WERI-Rb-1 (cell line): ENCODE measurements around the gene CHST13.

ENCODE experiments used
- DNase-seq: peaks from one replicate; pipeline ENCODE4 v3.0.0-alpha.2; 2020
- H3K27ac ChIP-seq: fragments of 250-450 bp; sonication (Bioruptor Pico); 2 replicates; pipeline ENCODE4 v1.5.1; 2020; ENCODE audit warnings: mild to moderate bottlenecking, moderate library complexity
- H3K27me3 ChIP-seq: fragments of 250-450 bp; sonication (Bioruptor Pico); 2 replicates; pipeline ENCODE4 v1.5.1; 2021; ENCODE audit warnings: mild to moderate bottlenecking, low read depth, moderate library complexity; ENCODE audit not compliant: insufficient read depth, severe bottlenecking
- H3K36me3 ChIP-seq: fragments of 250-450 bp; sonication (Bioruptor Pico); 2 replicates; pipeline ENCODE4 v1.5.1; 2020; ENCODE audit warnings: mild to moderate bottlenecking, moderate library complexity
- H3K4me3 ChIP-seq: 2 replicates; pipeline ENCODE4 v1.5.1; 2011; ENCODE audit warnings: low read depth, mild to moderate bottlenecking, control low read depth, low read length
- H3K9me3 ChIP-seq: fragments of 250-450 bp; sonication (Bioruptor Pico); 2 replicates; pipeline ENCODE4 v1.5.1; 2021; ENCODE audit warnings: mild to moderate bottlenecking, moderate library complexity; ENCODE audit not compliant: severe bottlenecking
- TF ChIP-seq, protein P1 (sequence below): IDR thresholded peaks from 2 replicates; pipeline ENCODE4 v1.5.1; 2011; ENCODE audit warnings: low read depth, mild to moderate bottlenecking, control low read depth, inconsistent platforms, low read length

Gene CHST13

DNA sequence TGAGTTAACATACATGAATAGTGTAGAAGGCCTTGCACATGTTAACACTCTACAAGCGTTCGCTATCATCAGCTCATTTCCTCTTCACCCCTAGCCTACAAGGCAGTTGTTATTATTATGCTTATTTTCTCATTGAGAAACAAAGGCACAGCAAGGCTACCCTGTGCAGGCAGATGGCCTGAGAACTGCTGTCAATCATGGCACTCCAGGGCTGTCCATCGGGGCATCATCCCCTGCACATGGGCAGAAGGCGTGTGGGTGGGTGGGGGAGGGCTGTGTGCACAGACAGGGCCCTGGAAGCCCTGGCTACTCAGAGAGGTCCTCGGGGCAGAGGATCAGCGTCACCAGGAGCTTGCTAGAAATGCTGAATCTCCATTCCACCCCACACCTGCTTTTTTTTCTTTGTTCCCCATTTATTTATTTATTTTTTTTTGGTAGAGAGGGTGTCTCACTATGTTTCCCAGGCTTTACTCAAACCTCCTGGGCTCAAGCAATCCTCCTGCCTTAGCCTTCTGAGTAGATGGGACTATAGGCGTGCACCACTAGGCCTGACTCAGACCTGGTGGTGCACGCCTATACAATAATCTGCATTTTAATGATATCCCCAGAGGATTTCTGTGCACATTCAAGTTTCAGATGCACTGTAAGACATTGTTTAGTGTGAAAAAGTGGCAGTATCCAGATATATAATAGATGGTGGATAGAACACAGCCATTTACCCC is 38.6 kb upstream of the CHST13 start:
- no peaks in the 10 kb centered on the region for H3K27me3 ChIP-seq
- TF ChIP-seq, protein P1, sequence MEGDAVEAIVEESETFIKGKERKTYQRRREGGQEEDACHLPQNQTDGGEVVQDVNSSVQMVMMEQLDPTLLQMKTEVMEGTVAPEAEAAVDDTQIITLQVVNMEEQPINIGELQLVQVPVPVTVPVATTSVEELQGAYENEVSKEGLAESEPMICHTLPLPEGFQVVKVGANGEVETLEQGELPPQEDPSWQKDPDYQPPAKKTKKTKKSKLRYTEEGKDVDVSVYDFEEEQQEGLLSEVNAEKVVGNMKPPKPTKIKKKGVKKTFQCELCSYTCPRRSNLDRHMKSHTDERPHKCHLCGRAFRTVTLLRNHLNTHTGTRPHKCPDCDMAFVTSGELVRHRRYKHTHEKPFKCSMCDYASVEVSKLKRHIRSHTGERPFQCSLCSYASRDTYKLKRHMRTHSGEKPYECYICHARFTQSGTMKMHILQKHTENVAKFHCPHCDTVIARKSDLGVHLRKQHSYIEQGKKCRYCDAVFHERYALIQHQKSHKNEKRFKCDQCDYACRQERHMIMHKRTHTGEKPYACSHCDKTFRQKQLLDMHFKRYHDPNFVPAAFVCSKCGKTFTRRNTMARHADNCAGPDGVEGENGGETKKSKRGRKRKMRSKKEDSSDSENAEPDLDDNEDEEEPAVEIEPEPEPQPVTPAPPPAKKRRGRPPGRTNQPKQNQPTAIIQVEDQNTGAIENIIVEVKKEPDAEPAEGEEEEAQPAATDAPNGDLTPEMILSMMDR = no peak
- no peaks in the 10 kb centered on the region for H3K36me3 ChIP-seq
- DNase-seq = peak; percentile 40
- H3K27ac ChIP-seq = no peak overlapping the region
- no peaks in the 10 kb centered on the region for H3K9me3 ChIP-seq
- H3K4me3 ChIP-seq = no peak overlapping the region

DNA sequence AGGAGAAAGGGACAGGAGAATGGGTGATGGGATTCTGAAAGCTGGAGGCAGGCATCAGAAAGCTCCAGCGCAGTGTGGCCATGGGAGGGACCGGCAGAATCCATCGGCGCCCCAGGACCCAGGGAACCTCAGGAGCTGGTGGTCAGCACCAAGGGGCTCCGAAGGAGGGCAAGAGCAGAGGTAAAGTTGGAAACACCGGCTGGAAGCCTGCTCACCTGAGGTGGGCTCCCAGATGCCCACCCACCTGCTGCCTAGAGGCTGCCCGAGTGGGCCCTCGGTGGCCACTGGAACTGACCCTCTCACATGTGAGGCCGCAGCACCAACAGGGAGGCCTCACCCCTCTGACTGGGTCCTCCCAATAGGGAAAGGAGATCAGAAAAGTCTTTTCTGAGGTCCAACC is 38.0 kb upstream of the CHST13 start:
- Histone ChIP-seq H3K9me3 (no peaks in the 10 kb centered on the region), H3K27me3 (no peaks in the 10 kb centered on the region), H3K4me3 (no peak overlapping the region), H3K27ac (no peak overlapping the region), H3K36me3 (no peaks in the 10 kb centered on the region)
- DNase-seq = no peak
- TF ChIP-seq, protein P1 = no peak

DNA sequence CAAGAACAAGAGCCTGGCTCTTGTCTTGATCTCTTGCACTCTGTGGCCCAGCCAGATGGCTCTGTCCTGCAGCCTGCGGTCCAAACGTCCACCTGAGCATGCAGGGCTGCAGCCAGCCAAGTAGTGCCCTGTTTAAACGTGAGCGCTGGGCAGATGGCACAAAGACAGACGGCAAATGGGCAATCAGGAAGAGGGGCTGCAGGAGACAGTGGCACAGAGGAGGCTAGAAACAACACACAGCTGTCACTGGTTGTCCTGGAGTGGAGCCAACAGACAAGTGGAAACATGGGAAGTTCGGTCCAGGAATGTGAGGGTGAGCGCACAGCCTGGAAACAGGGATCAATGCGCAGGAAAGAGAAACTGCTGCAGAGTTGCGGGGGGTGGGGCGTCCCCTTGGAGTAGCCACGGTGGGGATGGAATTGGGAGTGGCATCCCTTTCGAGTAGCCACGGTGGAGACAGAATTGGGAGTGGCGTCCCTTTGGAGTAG is 37.6 kb upstream of the CHST13 start:
- no peak for DNase-seq
- no peaks in the 10 kb centered on the region for H3K36me3 ChIP-seq
- H3K9me3 ChIP-seq = no peaks in the 10 kb centered on the region
- H3K27ac ChIP-seq = no peak overlapping the region
- no peaks in the 10 kb centered on the region for H3K27me3 ChIP-seq
- no peak overlapping the region for H3K4me3 ChIP-seq
- TF ChIP-seq, protein P1 = no peak

DNA sequence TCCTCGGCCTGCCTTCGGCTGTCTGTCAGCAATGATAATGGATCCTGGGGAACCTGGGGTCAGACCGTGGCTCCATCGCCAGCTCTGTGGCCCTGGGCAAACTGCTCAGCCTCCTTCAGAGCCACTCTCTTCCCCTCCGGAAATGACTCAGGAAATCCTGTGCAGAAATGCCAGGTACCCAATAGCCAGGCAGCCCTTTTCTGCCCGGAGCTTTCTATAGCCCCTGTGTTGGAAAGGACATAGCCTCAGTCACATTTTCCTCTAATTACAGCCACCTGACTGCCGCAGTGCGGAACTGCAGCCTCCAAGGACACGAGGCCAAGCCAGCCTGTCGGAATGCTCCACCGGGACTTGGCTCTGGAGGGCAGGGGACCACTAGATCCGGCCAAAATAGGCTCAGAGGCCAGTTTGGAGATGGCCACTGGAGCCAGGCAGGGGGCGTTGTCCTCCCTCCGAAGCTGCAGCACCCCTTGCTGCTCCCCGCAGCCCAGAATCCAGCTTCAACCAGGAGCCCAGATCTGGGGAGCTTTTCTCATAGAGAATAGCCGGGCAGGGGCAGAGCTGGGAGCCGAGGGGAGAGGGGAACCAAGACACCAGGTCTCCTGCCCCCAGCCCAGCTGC is 36.7 kb upstream of the CHST13 start:
- H3K9me3 ChIP-seq = no peaks in the 10 kb centered on the region
- TF ChIP-seq, protein P1 = peak; percentile 33
- DNase-seq = no peak
- H3K27me3 ChIP-seq = no peaks in the 10 kb centered on the region
- no peak overlapping the region for H3K4me3 ChIP-seq
- no peak overlapping the region for H3K27ac ChIP-seq
- H3K36me3 ChIP-seq = no peaks in the 10 kb centered on the region

DNA sequence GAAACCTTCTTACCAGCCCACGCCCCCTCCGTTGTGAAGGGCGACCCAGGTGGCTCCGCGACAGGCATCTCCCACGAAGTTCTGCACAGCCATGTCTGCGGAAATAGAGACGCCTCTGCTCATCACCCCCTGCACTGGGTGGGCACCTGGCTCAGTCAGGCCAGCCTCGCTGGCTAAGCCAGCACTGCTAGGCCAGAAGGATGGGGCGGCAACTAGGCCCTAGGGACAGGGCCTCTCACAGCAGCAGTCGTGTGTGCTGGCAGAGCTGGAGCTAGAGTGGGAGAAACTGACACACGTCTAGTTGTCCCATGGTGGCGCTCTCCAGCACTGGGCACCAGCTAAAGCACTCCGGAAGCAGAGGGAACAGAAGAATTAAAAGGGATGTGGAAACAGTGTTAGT is 35.8 kb upstream of the CHST13 start:
- Histone ChIP-seq H3K27ac (no peak overlapping the region), H3K27me3 (no peaks in the 10 kb centered on the region), H3K9me3 (no peaks in the 10 kb centered on the region), H3K36me3 (no peaks in the 10 kb centered on the region), H3K4me3 (no peak overlapping the region)
- TF ChIP-seq, protein P1 = peak; percentile 44; the same call in 1 of the 2 replicates
- DNase-seq = no peak
